ENCODE results near the gene CALD1. TPM values are rescaled to one million over a fixed set of nuclear protein-coding genes. Genes with fewer than 3 reads are reported as not detected.

CALD1 gene
- total and polyA plus RNA-seq, 2 donors = 17.8 to 78.9 TPM

DNA sequence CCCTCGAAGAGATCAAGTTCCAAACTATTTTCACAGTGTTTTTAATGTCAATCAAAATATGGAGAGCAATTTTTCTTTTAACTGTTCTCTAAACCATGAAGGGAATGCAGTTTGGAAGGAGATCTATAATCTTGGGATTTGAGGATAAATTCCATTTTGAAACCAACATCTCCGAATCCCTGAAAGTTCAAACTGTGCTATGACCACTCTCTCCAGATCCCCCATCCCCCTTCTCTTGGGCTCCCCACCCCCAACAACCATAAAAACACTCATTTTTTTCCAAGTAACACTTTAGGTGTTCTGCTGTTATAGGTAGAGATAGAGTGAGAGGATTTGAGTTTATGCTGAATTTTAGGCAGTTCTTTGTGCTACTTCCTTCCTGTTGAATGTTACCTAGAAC, 1.7 kb downstream of the CALD1 start:
- peaks cover 0 to 5% of the 10 kb centered on the region in 2 donors for H3K27me3 ChIP-seq (ENCODE audit: control insufficient read depth in 2 of 2, insufficient read depth in 1 of 2, low read length in 1 of 2)
- H3K4me1 ChIP-seq (ENCODE audit: control insufficient read depth in 2 of 2, insufficient read depth in 2 of 2, low read length in 2 of 2) = no peaks in the 10 kb centered on the region
- no peak for DNase-seq (ENCODE audit: low read depth in 6 of 9, low spot score in 9 of 9)
- H3K4me3 ChIP-seq (ENCODE audit: low read length in 2 of 2) = no peak overlapping the region
- WGBS = 87% methylated on average over 2 of the region's 2 CpGs
- H3K27ac ChIP-seq (ENCODE audit: low read depth in 1 of 2, low read length in 1 of 2) = no peak overlapping the region
- H3K36me3 ChIP-seq (ENCODE audit: control insufficient read depth in 2 of 2, insufficient read depth in 2 of 2, low read length in 1 of 2) = no peaks in the 10 kb centered on the region
- H3K9me3 ChIP-seq (ENCODE audit: control insufficient read depth in 2 of 2, insufficient read depth in 1 of 2, low read length in 1 of 2) = no peaks in the 10 kb centered on the region

DNA sequence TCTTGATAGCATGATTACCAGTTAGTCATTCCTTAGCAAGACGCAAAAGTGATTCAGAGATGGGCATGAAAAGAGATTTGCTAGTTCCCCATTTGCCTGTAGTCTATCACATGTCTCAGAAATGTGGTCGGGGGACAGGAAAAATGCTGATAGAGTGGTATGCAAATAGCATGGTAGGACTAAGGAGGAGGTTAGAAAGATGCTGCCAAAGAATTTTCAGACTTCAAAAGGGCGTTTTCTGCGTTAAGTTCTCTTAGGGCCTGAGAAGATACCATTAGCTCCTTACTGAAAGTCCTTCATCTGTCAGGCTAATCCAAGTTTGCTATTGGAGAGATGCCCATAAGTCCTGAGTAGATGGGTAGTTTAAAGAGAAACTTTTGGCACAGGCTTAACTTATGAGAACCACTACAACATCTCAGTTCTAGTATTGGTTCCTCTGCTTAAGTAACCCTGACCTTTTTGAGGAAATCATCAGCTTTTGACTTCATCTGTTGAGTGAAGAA, 2.7 kb downstream of the CALD1 start:
- no peaks in the 10 kb centered on the region for H3K4me1 ChIP-seq (ENCODE audit: control insufficient read depth in 2 of 2, insufficient read depth in 2 of 2, low read length in 2 of 2)
- H3K4me3 ChIP-seq (ENCODE audit: low read length in 2 of 2) = no peak overlapping the region
- peaks cover 0 to 5% of the 10 kb centered on the region in 2 donors for H3K27me3 ChIP-seq (ENCODE audit: control insufficient read depth in 2 of 2, insufficient read depth in 1 of 2, low read length in 1 of 2)

DNA sequence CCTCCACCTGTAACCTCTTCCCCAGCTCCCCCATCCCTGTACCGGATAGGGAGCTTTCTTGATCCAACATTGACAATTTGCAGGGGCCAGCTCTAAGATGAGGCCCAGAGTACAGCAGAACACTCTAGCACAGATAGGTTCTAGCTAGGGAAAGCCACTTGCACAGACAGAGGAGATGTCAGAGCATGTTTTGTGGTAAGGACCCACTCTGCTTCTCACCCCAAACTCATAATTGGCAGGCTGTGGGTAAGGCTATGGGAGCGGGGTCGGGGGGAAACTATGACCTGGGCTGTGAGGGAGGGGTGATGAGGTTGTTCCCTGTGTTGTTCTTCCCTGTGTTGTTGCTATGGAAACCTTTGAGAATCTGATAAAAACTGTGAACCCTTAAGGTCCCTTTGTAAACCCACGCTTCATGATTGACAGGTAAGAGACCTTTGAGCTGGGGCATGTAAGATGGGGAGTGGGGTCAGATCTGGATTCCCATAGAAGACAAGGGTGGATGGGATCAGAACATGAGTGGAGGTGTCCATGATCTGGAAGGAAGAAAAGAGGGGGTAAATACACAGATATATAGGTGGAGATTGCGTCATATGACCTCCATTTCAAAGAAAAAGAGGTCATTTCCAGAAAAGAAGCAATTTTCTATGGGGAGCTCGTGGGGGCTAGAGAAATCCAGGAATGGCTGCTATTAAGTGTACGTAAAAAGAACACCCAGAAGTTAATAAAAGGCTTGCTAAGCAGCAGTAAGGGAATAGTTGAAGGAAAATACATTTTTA, 4.0 kb downstream of the CALD1 start:
- WGBS = 87% methylated on average over 7 of the region's 7 CpGs
- Histone ChIP-seq H3K27me3 (ENCODE audit: control insufficient read depth in 2 of 2, insufficient read depth in 1 of 2, low read length in 1 of 2) (peaks cover 0 to 5% of the 10 kb centered on the region in 2 donors), H3K9me3 (ENCODE audit: control insufficient read depth in 2 of 2, insufficient read depth in 1 of 2, low read length in 1 of 2) (no peaks in the 10 kb centered on the region), H3K36me3 (ENCODE audit: control insufficient read depth in 2 of 2, insufficient read depth in 2 of 2, low read length in 1 of 2) (no peaks in the 10 kb centered on the region), H3K27ac (ENCODE audit: low read depth in 1 of 2, low read length in 1 of 2) (no peak overlapping the region), H3K4me1 (ENCODE audit: control insufficient read depth in 2 of 2, insufficient read depth in 2 of 2, low read length in 2 of 2) (no peaks in the 10 kb centered on the region), H3K4me3 (ENCODE audit: low read length in 2 of 2) (no peak overlapping the region)
- no peak for DNase-seq (ENCODE audit: low read depth in 6 of 9, low spot score in 9 of 9)

More for the DNA sequence above, 2.7 kb downstream of the CALD1 start:
- H3K36me3 ChIP-seq (ENCODE audit: control insufficient read depth in 2 of 2, insufficient read depth in 2 of 2, low read length in 1 of 2) = no peaks in the 10 kb centered on the region
- no peak for DNase-seq (ENCODE audit: low read depth in 6 of 9, low spot score in 9 of 9)
- H3K27ac ChIP-seq (ENCODE audit: low read depth in 1 of 2, low read length in 1 of 2) = no peak overlapping the region
- H3K9me3 ChIP-seq (ENCODE audit: control insufficient read depth in 2 of 2, insufficient read depth in 1 of 2, low read length in 1 of 2) = no peaks in the 10 kb centered on the region
- WGBS = 69% methylated on average over 4 of the region's 4 CpGs

DNA sequence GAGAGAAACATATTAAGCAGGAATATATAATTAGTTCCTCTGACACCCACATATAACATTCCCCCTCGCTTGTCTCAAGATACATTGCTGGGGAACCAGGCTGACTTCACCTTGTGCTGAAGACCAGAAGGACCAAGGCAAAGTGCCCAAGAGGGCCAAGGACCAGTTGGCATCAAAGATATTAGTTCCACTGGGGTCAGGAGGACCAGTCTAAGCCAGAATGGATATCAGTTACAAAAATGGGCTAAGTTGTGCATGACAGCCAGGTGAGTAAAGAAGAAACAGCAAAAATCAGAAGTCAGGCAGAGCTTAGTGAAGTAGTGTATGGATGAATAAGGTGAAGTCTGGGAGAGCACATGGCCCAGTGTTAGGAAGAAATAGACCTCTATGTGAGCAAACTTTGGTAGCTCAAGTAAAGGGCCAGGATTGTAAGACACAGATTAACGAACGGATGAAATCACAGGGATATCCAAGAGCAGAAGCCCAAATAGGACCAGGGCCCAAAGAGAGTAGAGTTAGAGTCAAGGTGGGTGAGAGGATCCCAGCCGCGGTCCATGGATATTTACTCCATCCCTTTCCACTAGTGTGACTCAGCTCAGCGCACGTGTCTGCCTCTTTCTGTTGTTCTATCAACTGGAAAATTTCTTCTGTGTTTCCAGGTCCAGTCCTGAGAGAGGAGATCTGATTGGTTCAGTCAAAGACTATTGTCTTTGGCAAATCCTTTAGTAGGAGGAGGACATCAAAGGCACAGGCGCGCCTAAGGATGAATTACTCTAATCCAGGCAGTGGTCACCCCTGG, 5.0 kb downstream of the CALD1 start:
- H3K4me1 ChIP-seq (ENCODE audit: control insufficient read depth in 2 of 2, insufficient read depth in 2 of 2, low read length in 2 of 2) = no peaks in the 10 kb centered on the region
- H3K4me3 ChIP-seq (ENCODE audit: low read length in 2 of 2) = no peak overlapping the region
- peaks cover 0 to under 1% of the 10 kb centered on the region in 2 donors for H3K27me3 ChIP-seq (ENCODE audit: control insufficient read depth in 2 of 2, insufficient read depth in 1 of 2, low read length in 1 of 2)
- H3K36me3 ChIP-seq (ENCODE audit: control insufficient read depth in 2 of 2, insufficient read depth in 2 of 2, low read length in 1 of 2) = no peaks in the 10 kb centered on the region
- H3K9me3 ChIP-seq (ENCODE audit: control insufficient read depth in 2 of 2, insufficient read depth in 1 of 2, low read length in 1 of 2) = no peaks in the 10 kb centered on the region
- H3K27ac ChIP-seq (ENCODE audit: low read depth in 1 of 2, low read length in 1 of 2) = no peak overlapping the region
- WGBS = 97% methylated on average over 9 of the region's 9 CpGs
- DNase-seq (ENCODE audit: low read depth in 6 of 9, low spot score in 9 of 9) = no peak

- no peak overlapping the region for H3K27ac ChIP-seq (ENCODE audit: low read depth in 1 of 2, low read length in 1 of 2)
- no peaks in the 10 kb centered on the region for H3K36me3 ChIP-seq (ENCODE audit: control insufficient read depth in 2 of 2, insufficient read depth in 2 of 2, low read length in 1 of 2)
- H3K4me3 ChIP-seq (ENCODE audit: low read length in 2 of 2) = no peak overlapping the region
- no peak for DNase-seq (ENCODE audit: low read depth in 6 of 9, low spot score in 9 of 9)
- no peaks in the 10 kb centered on the region for H3K27me3 ChIP-seq (ENCODE audit: control insufficient read depth in 2 of 2, insufficient read depth in 1 of 2, low read length in 1 of 2)
- no peaks in the 10 kb centered on the region for H3K9me3 ChIP-seq (ENCODE audit: control insufficient read depth in 2 of 2, insufficient read depth in 1 of 2, low read length in 1 of 2)
- no peaks in the 10 kb centered on the region for H3K4me1 ChIP-seq (ENCODE audit: control insufficient read depth in 2 of 2, insufficient read depth in 2 of 2, low read length in 2 of 2)
These were observed 6.4 kb downstream of the CALD1 start for GRCh38 chr7:134785842-134786241.

DNA sequence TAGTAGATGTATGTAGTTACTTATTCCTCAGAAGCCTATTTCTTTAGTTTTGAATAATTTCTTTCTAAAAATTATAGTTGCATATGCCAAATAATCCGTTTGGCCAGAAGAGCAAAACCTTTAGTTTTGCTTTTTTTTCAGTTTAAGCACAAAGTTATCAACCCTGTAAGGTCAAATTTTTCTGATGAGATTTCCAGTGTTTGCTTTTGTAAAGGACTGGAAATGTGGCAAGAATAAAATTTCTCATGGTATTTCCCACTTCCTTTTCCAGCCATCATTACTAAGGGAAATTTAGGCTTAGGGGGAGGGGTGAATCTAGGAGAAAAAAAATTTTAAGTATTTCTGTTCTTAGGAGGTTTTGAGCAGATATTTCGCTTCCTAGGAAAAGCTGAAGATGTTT, 7.6 kb downstream of the CALD1 start:
- 89% methylated on average over 2 of the region's 2 CpGs for WGBS
- DNase-seq (ENCODE audit: low read depth in 6 of 9, low spot score in 9 of 9) = no peak
- Histone ChIP-seq H3K4me3 (ENCODE audit: low read length in 2 of 2) (no peak overlapping the region), H3K36me3 (ENCODE audit: control insufficient read depth in 2 of 2, insufficient read depth in 2 of 2, low read length in 1 of 2) (no peaks in the 10 kb centered on the region), H3K4me1 (ENCODE audit: control insufficient read depth in 2 of 2, insufficient read depth in 2 of 2, low read length in 2 of 2) (no peaks in the 10 kb centered on the region), H3K9me3 (ENCODE audit: control insufficient read depth in 2 of 2, insufficient read depth in 1 of 2, low read length in 1 of 2) (no peaks in the 10 kb centered on the region), H3K27ac (ENCODE audit: low read depth in 1 of 2, low read length in 1 of 2) (no peak overlapping the region), H3K27me3 (ENCODE audit: control insufficient read depth in 2 of 2, insufficient read depth in 1 of 2, low read length in 1 of 2) (no peaks in the 10 kb centered on the region)

- Histone ChIP-seq H3K27ac (ENCODE audit: low read depth in 1 of 2, low read length in 1 of 2) (no peak overlapping the region), H3K27me3 (ENCODE audit: control insufficient read depth in 2 of 2, insufficient read depth in 1 of 2, low read length in 1 of 2) (no peaks in the 10 kb centered on the region), H3K4me1 (ENCODE audit: control insufficient read depth in 2 of 2, insufficient read depth in 2 of 2, low read length in 2 of 2) (no peaks in the 10 kb centered on the region), H3K36me3 (ENCODE audit: control insufficient read depth in 2 of 2, insufficient read depth in 2 of 2, low read length in 1 of 2) (no peaks in the 10 kb centered on the region), H3K4me3 (ENCODE audit: low read length in 2 of 2) (no peak overlapping the region), H3K9me3 (ENCODE audit: control insufficient read depth in 2 of 2, insufficient read depth in 1 of 2, low read length in 1 of 2) (no peaks in the 10 kb centered on the region)
- DNase-seq (ENCODE audit: low read depth in 6 of 9, low spot score in 9 of 9) = no peak
- WGBS = 98% methylated on average over 3 of the region's 3 CpGs
These were observed 8.3 kb downstream of the CALD1 start for GRCh38 chr7:134787720-134788119.

- Histone ChIP-seq H3K9me3 (ENCODE audit: control insufficient read depth in 2 of 2, insufficient read depth in 1 of 2, low read length in 1 of 2) (no peaks in the 10 kb centered on the region), H3K36me3 (ENCODE audit: control insufficient read depth in 2 of 2, insufficient read depth in 2 of 2, low read length in 1 of 2) (no peaks in the 10 kb centered on the region), H3K4me1 (ENCODE audit: control insufficient read depth in 2 of 2, insufficient read depth in 2 of 2, low read length in 2 of 2) (no peaks in the 10 kb centered on the region), H3K27me3 (ENCODE audit: control insufficient read depth in 2 of 2, insufficient read depth in 1 of 2, low read length in 1 of 2) (no peaks in the 10 kb centered on the region), H3K27ac (ENCODE audit: low read depth in 1 of 2, low read length in 1 of 2) (no peak overlapping the region), H3K4me3 (ENCODE audit: low read length in 2 of 2) (no peak overlapping the region)
- DNase-seq (ENCODE audit: low read depth in 6 of 9, low spot score in 9 of 9) = no peak
- WGBS = 97% methylated on average over 2 of the region's 2 CpGs
These were observed 8.8 kb downstream of the CALD1 start for GRCh38 chr7:134788191-134788590.

DNA sequence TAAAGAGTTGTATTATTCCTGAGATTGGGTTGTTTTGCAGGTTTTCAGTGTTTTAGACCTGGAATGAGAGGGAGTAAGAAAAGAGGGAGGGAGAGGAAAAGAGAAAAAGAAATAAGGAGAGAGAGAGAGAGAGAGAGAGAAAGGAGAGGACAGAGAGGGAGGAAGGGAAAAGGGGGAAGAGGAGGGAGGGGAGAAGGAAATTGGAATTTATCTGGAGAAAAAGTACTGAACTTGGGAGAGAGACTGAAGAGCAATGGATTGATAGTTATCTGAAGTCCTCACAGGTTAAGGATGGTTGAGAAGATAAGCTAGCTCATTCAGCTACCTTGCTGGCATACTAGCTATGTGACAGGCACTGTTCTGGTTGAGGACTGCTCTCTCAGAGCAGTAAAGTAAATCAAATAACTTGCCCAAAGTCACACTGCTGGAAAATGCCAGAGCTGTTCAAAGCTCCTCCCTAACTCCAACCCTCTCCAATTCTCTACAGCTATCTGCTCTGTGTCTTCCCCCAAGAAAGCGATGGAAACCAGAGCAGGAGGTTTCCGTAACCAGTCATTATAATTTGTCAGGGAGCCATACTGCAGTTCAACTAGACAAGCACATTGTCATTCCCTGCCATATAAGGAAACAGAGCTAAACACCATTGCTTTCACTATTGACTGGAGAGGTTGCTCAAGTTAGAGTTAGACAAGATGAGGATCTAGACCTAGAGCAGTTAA, 10.7 kb downstream of the CALD1 start:
- 97% methylated on average over 2 of the region's 2 CpGs for WGBS
- no peaks in the 10 kb centered on the region for H3K4me1 ChIP-seq (ENCODE audit: control insufficient read depth in 2 of 2, insufficient read depth in 2 of 2, low read length in 2 of 2)
- no peaks in the 10 kb centered on the region for H3K36me3 ChIP-seq (ENCODE audit: control insufficient read depth in 2 of 2, insufficient read depth in 2 of 2, low read length in 1 of 2)
- H3K4me3 ChIP-seq (ENCODE audit: low read length in 2 of 2) = no peak overlapping the region
- DNase-seq (ENCODE audit: low read depth in 6 of 9, low spot score in 9 of 9) = no peak
- H3K27me3 ChIP-seq (ENCODE audit: control insufficient read depth in 2 of 2, insufficient read depth in 1 of 2, low read length in 1 of 2) = no peaks in the 10 kb centered on the region
- no peak overlapping the region for H3K27ac ChIP-seq (ENCODE audit: low read depth in 1 of 2, low read length in 1 of 2)
- no peaks in the 10 kb centered on the region for H3K9me3 ChIP-seq (ENCODE audit: control insufficient read depth in 2 of 2, insufficient read depth in 1 of 2, low read length in 1 of 2)
